K562 (cell line): ENCODE data around the gene NOS2. TPM values are rescaled to one million over a fixed set of nuclear protein-coding genes. Genes with fewer than 3 reads are reported as not detected.

ENCODE experiments used
- ATAC-seq: fragments of 200-7000 bp; cut with Tn5 transposase; 3 replicates; pipeline ENCODE4 v1.9.1; 2020; ENCODE audit warnings: moderate library complexity
- BruUV-seq: library from RNA; stranded (reverse); fragments of 400-500 nt; replicated peaks from 2 replicates; lab custom pipeline; 2021; lab: Mats Ljungman, UMichigan
- CTCF ChIA-PET: fragments of 300-600 bp; formaldehyde crosslinking; extraction: SDS; loops from one replicate; lab custom pipeline; 2021; ENCODE audit warnings: low intra/inter-chr PET ratio; lab: Yijun Ruan, JAX
- POLR2A ChIA-PET: fragments of 300-600, 350-650 bp; sonication (Branson Sonifier 250); formaldehyde crosslinking; extraction: SDS; loops from one replicate; lab custom pipeline; 2021; ENCODE audit warnings: antibody characterized with exemption, inconsistent platforms; lab: Yijun Ruan, JAX
- DNase-seq, 4 experiments: peaks; one replicate each; pipeline versions ENCODE4 v3.0.0 to v3.0.0-alpha.2; 2011 to 2018; ENCODE audit warnings: low spot score in 3 of 4, mixed read lengths in 3 of 4; ENCODE audit errors: extremely low read depth in 1 of 4
- FAIRE-seq: peaks from 2 replicates; lab custom pipeline; 2011; peaks lifted over from hg19 to GRCh38; lab: Jason Lieb, UNC
- H2AFZ ChIP-seq: 2 replicates; pipeline ENCODE4 v1.6.0; 2011; ENCODE audit warnings: low read depth, low read length, control low read depth, inconsistent platforms
- H3K27ac ChIP-seq: fragments of 200-600 bp; 3 replicates; pipeline ENCODE4 v1.8.0; 2011; ENCODE audit warnings: low read depth, mild to moderate bottlenecking, control low read depth, inconsistent platforms, low read length, moderate library complexity, mixed read lengths; ENCODE audit errors: extremely low read depth
- H3K27me3 ChIP-seq, 2 experiments: fragments of 300-600 bp in 1 of 2; 2 replicates in 1 of 2; 3 replicates in 1 of 2; pipeline versions ENCODE4 v1.6.0 to v1.8.0; 2011; ENCODE audit warnings: inconsistent platforms in 2 of 2, low read length in 2 of 2, mild to moderate bottlenecking in 1 of 2, mixed read lengths in 1 of 2, moderate library complexity in 1 of 2; ENCODE audit not compliant: control insufficient read depth in 2 of 2, insufficient read depth in 2 of 2
- H3K36me3 ChIP-seq: fragments of 300-600 bp; 3 replicates; pipeline ENCODE4 v1.8.0; 2011; ENCODE audit warnings: mild to moderate bottlenecking, low read length, inconsistent platforms; ENCODE audit not compliant: control insufficient read depth, insufficient read depth
- H3K4me1 ChIP-seq, 2 experiments: fragments of 200-600 bp in 1 of 2; replicated peaks in 1 of 2; 2 replicates in 1 of 2; 3 replicates in 1 of 2; pipeline versions ENCODE4 v1.5.1 to v1.8.0; 2011; ENCODE audit warnings: inconsistent platforms in 2 of 2, low read length in 2 of 2, mild to moderate bottlenecking in 1 of 2, mixed read lengths in 1 of 2, moderate library complexity in 1 of 2; ENCODE audit not compliant: control insufficient read depth in 2 of 2, insufficient read depth in 2 of 2
- H3K4me2 ChIP-seq: 2 replicates; pipeline ENCODE4 v1.6.1; 2011; ENCODE audit warnings: low read length, control low read depth, inconsistent platforms, mixed read lengths; ENCODE audit not compliant: insufficient read depth
- H3K4me3 ChIP-seq: fragments of 200-600 bp; sonication (generic), shearing (Covaris generic); 2 replicates; pipeline ENCODE4 v1.5.1; 2016; ENCODE audit warnings: control low read depth, inconsistent platforms
- H3K79me2 ChIP-seq: fragments of 200-600 bp; 3 replicates; pipeline ENCODE4 v1.8.0; 2011; ENCODE audit warnings: low read length, inconsistent platforms; ENCODE audit not compliant: control insufficient read depth, insufficient read depth
- H3K9ac ChIP-seq, 2 experiments: 2 replicates each; pipeline versions ENCODE4 v1.6.0 to v1.6.1; 2011; ENCODE audit warnings: low read depth in 2 of 2, low read length in 2 of 2, control low read depth in 1 of 2, inconsistent platforms in 1 of 2, mild to moderate bottlenecking in 1 of 2, mixed read lengths in 1 of 2; ENCODE audit not compliant: insufficient read depth in 1 of 2
- H3K9me1 ChIP-seq: one replicate; pipeline ENCODE4 v1.6.0; 2011; ENCODE audit warnings: inconsistent platforms, mild to moderate bottlenecking, low read length, moderate library complexity; ENCODE audit not compliant: control insufficient read depth, insufficient read depth
- H3K9me3 ChIP-seq: replicated peaks from 2 replicates; pipeline ENCODE4 v1.5.1; 2011; ENCODE audit warnings: low read depth, low read length, inconsistent platforms; ENCODE audit not compliant: control insufficient read depth, insufficient read depth
- H4K20me1 ChIP-seq: replicated peaks from 2 replicates; pipeline ENCODE4 v1.6.1; 2011; ENCODE audit warnings: low read length, inconsistent platforms, mixed read lengths; ENCODE audit not compliant: control insufficient read depth, insufficient read depth
- BCL6 ChIP-seq: fragments of 250-450 bp; sonication (Bioruptor Pico); IDR thresholded peaks from 2 replicates; pipeline ENCODE4 v1.4.0; 2020
- CBX1 ChIP-seq: sonication (generic); IDR thresholded peaks from 2 replicates; pipeline ENCODE4 v1.6.1; 2016; ENCODE audit warnings: antibody characterized with exemption, low read depth, mild to moderate bottlenecking
- CXXC5 ChIP-seq: fragments of 250-450 bp; sonication (Bioruptor Pico); IDR thresholded peaks from 2 replicates; pipeline ENCODE4 v1.8.0; 2022; ENCODE audit warnings: inconsistent platforms, mild to moderate bottlenecking, moderate library complexity
- FOS ChIP-seq: IDR thresholded peaks from 3 replicates; pipeline ENCODE4 v1.6.1; 2011; ENCODE audit not compliant: insufficient read length; ENCODE audit errors: extremely low read depth
- FOXJ2 ChIP-seq: fragments of 200-800 bp; sonication (Bioruptor generic); IDR thresholded peaks from 2 replicates; pipeline ENCODE4 v1.6.1; 2016; ENCODE audit warnings: missing genetic modification characterization, missing compliant biosample characterization
- GABPA ChIP-seq: fragments of 200-800 bp; sonication (Bioruptor generic); conservative IDR thresholded peaks from 2 replicates; pipeline ENCODE4 v1.6.1; 2016; ENCODE audit warnings: low read depth, missing genetic modification characterization, missing compliant biosample characterization
- MBD2 ChIP-seq: sonication (generic); IDR thresholded peaks from 2 replicates; pipeline ENCODE4 v1.6.1; 2016; ENCODE audit warnings: low read depth, borderline replicate concordance
- MCM3 ChIP-seq: fragments of 450-650 bp; IDR thresholded peaks from 2 replicates; pipeline ENCODE4 v1.6.1; 2016
- PHB2 ChIP-seq: fragments of 450-650 bp; IDR thresholded peaks from 2 replicates; pipeline ENCODE4 v1.6.1; 2017; ENCODE audit warnings: low read depth
- SMARCE1 ChIP-seq: fragments of 450-650 bp; IDR thresholded peaks from 2 replicates; pipeline ENCODE4 v1.7.1; 2016; ENCODE audit warnings: mild to moderate bottlenecking
- ZKSCAN1 ChIP-seq: fragments of 150-350 bp; IDR thresholded peaks from 2 replicates; pipeline ENCODE4 v1.6.1; 2016; ENCODE audit warnings: low read depth, low read length
- ZNF212 ChIP-seq: fragments of 450-650 bp; formaldehyde crosslinking; IDR thresholded peaks from 2 replicates; pipeline ENCODE4 v1.4.0; 2020; ENCODE audit warnings: mild to moderate bottlenecking
- ZNF24 ChIP-seq: fragments of 450-650 bp; IDR thresholded peaks from 2 replicates; pipeline ENCODE4 v1.6.1; 2016
- ZNF507 ChIP-seq: conservative IDR thresholded peaks from 2 replicates; pipeline ENCODE4 v1.6.1; 2017; ENCODE audit warnings: missing genetic modification characterization, missing compliant biosample characterization
- ZZZ3 ChIP-seq: fragments of 450-650 bp; IDR thresholded peaks from 2 replicates; pipeline ENCODE4 v1.6.1; 2016; ENCODE audit warnings: antibody characterized with exemption, mild to moderate bottlenecking, moderate library complexity
- WGBS: fragments of 100-300 bp; shearing (Covaris generic); methylation state at CpG from one replicate; pipeline ENCODE4 v1.1.6; 2016; ENCODE audit warnings: low coverage, mixed read lengths; ENCODE audit not compliant: insufficient coverage; ENCODE audit errors: missing lambda C conversion rate; 5-methylcytosine and 5-hydroxymethylcytosine counted together
- in situ Hi-C: fragments of 300-500 bp; cut with MboI; formaldehyde crosslinking; loops from 4 replicates; pipeline ENCODE4 v1.15.0; 2018; ENCODE audit warnings: inconsistent platforms, mixed read lengths
- intact Hi-C: fragments of 100-400 bp; cut with micrococcal nuclease; formaldehyde crosslinking; loops from 2 replicates; pipeline ENCODE4 v1.14.2; 2022
- polyA plus RNA-seq, 8 experiments: library from polyadenylated mRNA; depleted of rRNA in 4 of 8; stranded (reverse) in 5 of 8; unstranded in 3 of 8; fragments of >200 nt; fragmentation: Nextera tagmentation in 2 of 8; fragmentation: Illumina TruSeq in 1 of 8; extraction: Ambion mirVana in 2 of 8; extraction: Trizol in 1 of 8; gene quantifications; 2 replicates each; pipeline versions ENCODE4 v1.2.1 to v1.2.3, GENCODE V29; 2011 to 2014; ENCODE audit warnings: inconsistent platforms in 1 of 8, missing spikeins in 1 of 8
- total RNA-seq, 7 experiments: library from RNA; depleted of rRNA in 6 of 7; stranded (reverse); fragments of >200 nt in 6 of 7; fragmentation: Illumina TruSeq in 2 of 7; extraction: Trizol in 2 of 7; gene quantifications; 2 replicates each; pipeline versions ENCODE4 v1.2.1 to v1.2.3, GENCODE V29; 2011 to 2021; ENCODE audit warnings: low replicate concordance in 1 of 7
- TF ChIP-seq, protein P1 (sequence below): fragments of 250-450 bp; sonication (Bioruptor Pico); IDR thresholded peaks from 2 replicates; pipeline ENCODE4 v1.5.0; 2020; ENCODE audit warnings: mild to moderate bottlenecking, borderline replicate concordance
- TF ChIP-seq, protein P2 (sequence below): fragments of 250-450 bp; sonication (Bioruptor Pico); IDR thresholded peaks from 2 replicates; pipeline ENCODE4 v1.4.0; 2020

Gene NOS2
- total and polyA plus RNA-seq, 9 of the 15 experiments (the other 6 are each of a cell fraction or from before 2014, with no cell fraction given), result not detected

DNA sequence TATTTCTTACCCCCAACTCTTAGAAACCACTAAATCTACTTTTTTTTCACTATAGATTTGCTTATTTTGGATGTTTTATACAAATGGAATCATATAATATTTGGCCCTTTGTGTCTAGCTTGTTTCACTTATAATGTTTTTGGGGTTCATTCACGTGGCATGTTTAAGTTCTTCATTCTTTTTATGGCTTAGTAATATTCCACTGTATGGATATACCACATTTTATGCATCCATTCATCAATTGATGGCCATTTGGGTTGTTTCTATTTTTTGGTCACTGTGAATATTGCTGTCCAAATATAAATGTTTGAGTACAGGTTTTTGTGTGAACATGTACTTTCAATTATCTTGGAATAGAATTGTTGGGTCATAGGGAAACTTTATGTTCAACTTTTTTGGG lies 9.2 kb upstream of the NOS2 start (continued):
- TF ChIP-seq, protein P1, sequence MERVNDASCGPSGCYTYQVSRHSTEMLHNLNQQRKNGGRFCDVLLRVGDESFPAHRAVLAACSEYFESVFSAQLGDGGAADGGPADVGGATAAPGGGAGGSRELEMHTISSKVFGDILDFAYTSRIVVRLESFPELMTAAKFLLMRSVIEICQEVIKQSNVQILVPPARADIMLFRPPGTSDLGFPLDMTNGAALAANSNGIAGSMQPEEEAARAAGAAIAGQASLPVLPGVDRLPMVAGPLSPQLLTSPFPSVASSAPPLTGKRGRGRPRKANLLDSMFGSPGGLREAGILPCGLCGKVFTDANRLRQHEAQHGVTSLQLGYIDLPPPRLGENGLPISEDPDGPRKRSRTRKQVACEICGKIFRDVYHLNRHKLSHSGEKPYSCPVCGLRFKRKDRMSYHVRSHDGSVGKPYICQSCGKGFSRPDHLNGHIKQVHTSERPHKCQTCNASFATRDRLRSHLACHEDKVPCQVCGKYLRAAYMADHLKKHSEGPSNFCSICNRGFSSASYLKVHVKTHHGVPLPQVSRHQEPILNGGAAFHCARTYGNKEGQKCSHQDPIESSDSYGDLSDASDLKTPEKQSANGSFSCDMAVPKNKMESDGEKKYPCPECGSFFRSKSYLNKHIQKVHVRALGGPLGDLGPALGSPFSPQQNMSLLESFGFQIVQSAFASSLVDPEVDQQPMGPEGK (CRISPR knock-in tag), result no peak
- TF ChIP-seq ZNF24 (no peak), SMARCE1 (no peak), ZNF212 (CRISPR knock-in tag) (no peak), FOXJ2 (tag) (no peak), MCM3 (no peak), ZKSCAN1 (no peak), CBX1 (no peak), GABPA (no peak)
- TF ChIP-seq, all 486 proteins: peak for 0

DNA sequence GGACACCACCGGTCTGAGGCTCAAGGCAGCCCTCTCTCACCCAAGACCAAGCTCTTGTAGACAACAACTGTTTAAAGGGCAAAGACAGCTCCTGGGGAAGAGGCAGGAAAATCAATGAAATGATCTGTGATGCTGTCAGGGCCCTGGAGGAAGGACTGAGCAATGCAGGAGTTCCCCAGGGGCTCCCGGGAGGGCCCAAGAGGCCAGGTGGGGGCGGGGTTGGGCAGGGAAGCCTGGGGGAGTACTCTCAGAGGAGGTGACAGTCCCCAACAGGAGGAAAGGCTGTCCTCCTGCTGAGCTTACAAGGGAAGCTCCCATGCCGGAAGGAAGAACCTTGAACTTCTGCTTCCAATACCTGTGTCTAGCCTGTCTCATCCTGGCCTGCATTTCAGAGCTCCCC lies 8.3 kb upstream of the NOS2 start:
- H3K36me3 ChIP-seq, result no peaks in the 10 kb centered on the region
- CTCF ChIA-PET, result no interaction called here
- DNase-seq (no peak), ATAC-seq (no peak), FAIRE-seq (no peak)
- H3K4me3 ChIP-seq, result no peak overlapping the region
- H3K9ac ChIP-seq, result no peak overlapping the region
- H2AFZ ChIP-seq, result no peak overlapping the region
- H4K20me1 ChIP-seq, result no peaks in the 10 kb centered on the region
- H3K27me3 ChIP-seq, result peaks cover 14 to 31% of the 10 kb centered on the region in 2 experiments
- in situ Hi-C loops (loop anchor here (10.0 kb wide), 1 partner anchor 426 kb away; no protein-coding TSS in a partner anchor), intact Hi-C loops (loop anchor here (5.0 to 10.0 kb wide), 3 partner anchors 46 to 326 kb away; no protein-coding TSS in a partner anchor)
- POLR2A ChIA-PET, result interaction anchor here (0.6 to 1.1 kb wide), 4 partner anchors 26 to 721 kb away, joined by 3 to 4 read pairs (median 3); no protein-coding TSS in a partner anchor
- no peaks in the 10 kb centered on the region for H3K9me1 ChIP-seq
- H3K4me2 ChIP-seq, result no peak overlapping the region
- no peak overlapping the region for H3K27ac ChIP-seq
- H3K79me2 ChIP-seq, result no peaks in the 10 kb centered on the region
- no peaks in the 10 kb centered on the region for H3K9me3 ChIP-seq
- BruUV-seq, result no TSS peak
- H3K4me1 ChIP-seq, result peaks cover 0 to 8% of the 10 kb centered on the region in 2 experiments; a peak in 3 of 5 replicates
- 0% methylated on average over 2 of the region's 4 CpGs for WGBS
- TF ChIP-seq, protein P2, sequence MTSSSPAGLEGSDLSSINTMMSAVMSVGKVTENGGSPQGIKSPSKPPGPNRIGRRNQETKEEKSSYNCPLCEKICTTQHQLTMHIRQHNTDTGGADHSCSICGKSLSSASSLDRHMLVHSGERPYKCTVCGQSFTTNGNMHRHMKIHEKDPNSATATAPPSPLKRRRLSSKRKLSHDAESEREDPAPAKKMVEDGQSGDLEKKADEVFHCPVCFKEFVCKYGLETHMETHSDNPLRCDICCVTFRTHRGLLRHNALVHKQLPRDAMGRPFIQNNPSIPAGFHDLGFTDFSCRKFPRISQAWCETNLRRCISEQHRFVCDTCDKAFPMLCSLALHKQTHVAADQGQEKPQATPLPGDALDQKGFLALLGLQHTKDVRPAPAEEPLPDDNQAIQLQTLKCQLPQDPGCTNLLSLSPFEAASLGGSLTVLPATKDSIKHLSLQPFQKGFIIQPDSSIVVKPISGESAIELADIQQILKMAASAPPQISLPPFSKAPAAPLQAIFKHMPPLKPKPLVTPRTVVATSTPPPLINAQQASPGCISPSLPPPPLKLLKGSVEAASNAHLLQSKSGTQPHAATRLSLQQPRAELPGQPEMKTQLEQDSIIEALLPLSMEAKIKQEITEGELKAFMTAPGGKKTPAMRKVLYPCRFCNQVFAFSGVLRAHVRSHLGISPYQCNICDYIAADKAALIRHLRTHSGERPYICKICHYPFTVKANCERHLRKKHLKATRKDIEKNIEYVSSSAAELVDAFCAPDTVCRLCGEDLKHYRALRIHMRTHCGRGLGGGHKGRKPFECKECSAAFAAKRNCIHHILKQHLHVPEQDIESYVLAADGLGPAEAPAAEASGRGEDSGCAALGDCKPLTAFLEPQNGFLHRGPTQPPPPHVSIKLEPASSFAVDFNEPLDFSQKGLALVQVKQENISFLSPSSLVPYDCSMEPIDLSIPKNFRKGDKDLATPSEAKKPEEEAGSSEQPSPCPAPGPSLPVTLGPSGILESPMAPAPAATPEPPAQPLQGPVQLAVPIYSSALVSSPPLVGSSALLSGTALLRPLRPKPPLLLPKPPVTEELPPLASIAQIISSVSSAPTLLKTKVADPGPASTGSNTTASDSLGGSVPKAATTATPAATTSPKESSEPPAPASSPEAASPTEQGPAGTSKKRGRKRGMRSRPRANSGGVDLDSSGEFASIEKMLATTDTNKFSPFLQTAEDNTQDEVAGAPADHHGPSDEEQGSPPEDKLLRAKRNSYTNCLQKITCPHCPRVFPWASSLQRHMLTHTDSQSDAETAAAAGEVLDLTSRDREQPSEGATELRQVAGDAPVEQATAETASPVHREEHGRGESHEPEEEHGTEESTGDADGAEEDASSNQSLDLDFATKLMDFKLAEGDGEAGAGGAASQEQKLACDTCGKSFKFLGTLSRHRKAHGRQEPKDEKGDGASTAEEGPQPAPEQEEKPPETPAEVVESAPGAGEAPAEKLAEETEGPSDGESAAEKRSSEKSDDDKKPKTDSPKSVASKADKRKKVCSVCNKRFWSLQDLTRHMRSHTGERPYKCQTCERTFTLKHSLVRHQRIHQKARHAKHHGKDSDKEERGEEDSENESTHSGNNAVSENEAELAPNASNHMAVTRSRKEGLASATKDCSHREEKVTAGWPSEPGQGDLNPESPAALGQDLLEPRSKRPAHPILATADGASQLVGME, result no peak
- no peak for TF ChIP-seq ZNF507 (tag)
- no peak for TF ChIP-seq MBD2
- TF ChIP-seq FOS, result no peak
- no peak for TF ChIP-seq ZZZ3
- no peak for TF ChIP-seq CXXC5 (CRISPR knock-in tag)
- no peak for TF ChIP-seq BCL6
- no peak for TF ChIP-seq PHB2
